Uterus (tissue), 2 donors: Measurements from ENCODE around the gene TCIRG1.

Source experiments
- CTCF ChIP-seq, 4 experiments: fragments of 200-600 bp in 2 of 4; fragments of 450-650 bp in 2 of 4; sonication (generic) in 2 of 4; IDR thresholded peaks; one replicate each; pipeline ENCODE4 v1.5.1; 2016 to 2019; ENCODE audit warnings: antibody characterized with exemption in 4 of 4, mild to moderate bottlenecking in 2 of 4, moderate library complexity in 1 of 4
- POLR2A ChIP-seq, 2 donors: fragments of 450-650 bp; IDR thresholded peaks; one replicate each; pipeline ENCODE4 v1.6.1; 2016; ENCODE audit warnings: antibody characterized with exemption in 2 of 2, mild to moderate bottlenecking in 1 of 2, moderate library complexity in 1 of 2

GRCh38 chr11:68007498-68008380, 31.1 kb upstream of the TCIRG1 start:
- TF ChIP-seq POLR2A (IDR thresholded peaks at IDR 0.05) (no peak), CTCF (IDR thresholded peaks at IDR 0.05) (no peak)
